Stimulated activated memory B cell treated with anti-CD40 and anti-IgM and Interleukin-4, amounts not matched to agents 10 μg/mL and 1 μg/mL and 100 μg/mL, for 72 hours (primary cell): ENCODE measurements around the gene CCDC201.
"Not testable (repeated sequence)": the region's sequence is repeated elsewhere in the genome, so short reads cannot be mapped to it uniquely, and the experiment has no call there.

ENCODE experiments used
- ATAC-seq: fragments of 150-1000 bp; cut with Tn5 transposase; 2 replicates; pipeline ENCODE4 v1.10.0; 2021
- H3K27ac Mint-ChIP-seq: one replicate; pipeline ENCODE4 v1.8.0; 2022; ENCODE audit warnings: mild to moderate bottlenecking, mixed read lengths
- H3K27me3 Mint-ChIP-seq: one replicate; pipeline ENCODE4 v1.8.0; 2022; ENCODE audit warnings: mixed read lengths
- H3K36me3 Mint-ChIP-seq: one replicate; pipeline ENCODE4 v1.8.0; 2022; ENCODE audit warnings: mixed read lengths
- H3K4me1 Mint-ChIP-seq: one replicate; pipeline ENCODE4 v1.8.0; 2022; ENCODE audit warnings: mixed read lengths
- H3K4me3 Mint-ChIP-seq: one replicate; pipeline ENCODE4 v1.8.0; 2022; ENCODE audit warnings: mild to moderate bottlenecking, moderate library complexity, mixed read lengths
- H3K9me3 Mint-ChIP-seq: one replicate; pipeline ENCODE4 v1.8.0; 2022; ENCODE audit warnings: mixed read lengths

The CCDC201 gene

DNA sequence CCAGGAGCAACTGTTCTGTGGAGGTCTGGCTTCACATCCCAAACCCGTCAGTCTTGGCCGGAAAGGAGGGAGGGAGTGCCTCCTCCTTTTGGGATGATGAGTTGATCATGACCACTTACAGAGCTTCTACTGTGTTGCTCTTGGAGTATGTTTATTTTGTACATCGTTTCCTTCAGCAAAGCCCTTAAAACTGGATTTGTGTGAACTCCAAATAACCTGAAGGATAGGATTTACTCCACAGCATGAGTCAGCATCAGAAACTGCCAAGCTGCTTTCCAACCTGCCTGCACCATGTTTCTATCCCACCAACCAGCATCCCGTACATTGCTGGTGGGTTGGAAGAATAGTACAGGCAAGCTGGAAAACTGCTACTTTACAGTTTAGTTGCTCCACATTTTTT, 3.5 kb downstream of the CCDC201 start:
- Mint-ChIP-seq H3K36me3 (no peaks in the 10 kb centered on the region), H3K4me1 (no peaks in the 10 kb centered on the region), H3K4me3 (no peak overlapping the region), H3K9me3 (peaks cover 4% of the 10 kb centered on the region), H3K27ac (no peak overlapping the region), H3K27me3 (peaks cover 15% of the 10 kb centered on the region)
- ATAC-seq, result no peak

DNA sequence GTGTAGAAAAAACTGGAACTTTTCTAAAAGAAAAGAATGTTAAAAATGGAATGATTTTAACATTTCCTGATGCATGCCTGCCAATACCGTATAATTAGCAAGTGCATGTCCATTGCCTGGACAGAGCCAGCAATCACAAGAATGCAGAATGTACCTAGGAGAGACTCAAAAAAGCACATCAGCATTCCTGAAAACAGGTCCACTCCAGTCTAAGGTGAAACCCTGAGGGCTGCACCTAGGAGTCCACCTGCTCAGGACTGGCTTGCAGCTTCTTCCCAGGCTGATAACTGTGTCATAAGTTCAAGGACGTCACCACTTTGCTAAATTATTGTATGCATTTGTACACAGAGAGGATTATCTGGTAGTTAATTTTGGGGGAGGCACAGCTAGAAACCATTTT, 5.4 kb downstream of the CCDC201 start:
- H3K4me3 Mint-ChIP-seq, result no peak overlapping the region
- H3K9me3 Mint-ChIP-seq, result peaks cover 4% of the 10 kb centered on the region
- no peak for ATAC-seq
- H3K27ac Mint-ChIP-seq, result no peak overlapping the region
- no peaks in the 10 kb centered on the region for H3K4me1 Mint-ChIP-seq
- H3K36me3 Mint-ChIP-seq, result no peaks in the 10 kb centered on the region
- peaks cover 32% of the 10 kb centered on the region for H3K27me3 Mint-ChIP-seq

DNA sequence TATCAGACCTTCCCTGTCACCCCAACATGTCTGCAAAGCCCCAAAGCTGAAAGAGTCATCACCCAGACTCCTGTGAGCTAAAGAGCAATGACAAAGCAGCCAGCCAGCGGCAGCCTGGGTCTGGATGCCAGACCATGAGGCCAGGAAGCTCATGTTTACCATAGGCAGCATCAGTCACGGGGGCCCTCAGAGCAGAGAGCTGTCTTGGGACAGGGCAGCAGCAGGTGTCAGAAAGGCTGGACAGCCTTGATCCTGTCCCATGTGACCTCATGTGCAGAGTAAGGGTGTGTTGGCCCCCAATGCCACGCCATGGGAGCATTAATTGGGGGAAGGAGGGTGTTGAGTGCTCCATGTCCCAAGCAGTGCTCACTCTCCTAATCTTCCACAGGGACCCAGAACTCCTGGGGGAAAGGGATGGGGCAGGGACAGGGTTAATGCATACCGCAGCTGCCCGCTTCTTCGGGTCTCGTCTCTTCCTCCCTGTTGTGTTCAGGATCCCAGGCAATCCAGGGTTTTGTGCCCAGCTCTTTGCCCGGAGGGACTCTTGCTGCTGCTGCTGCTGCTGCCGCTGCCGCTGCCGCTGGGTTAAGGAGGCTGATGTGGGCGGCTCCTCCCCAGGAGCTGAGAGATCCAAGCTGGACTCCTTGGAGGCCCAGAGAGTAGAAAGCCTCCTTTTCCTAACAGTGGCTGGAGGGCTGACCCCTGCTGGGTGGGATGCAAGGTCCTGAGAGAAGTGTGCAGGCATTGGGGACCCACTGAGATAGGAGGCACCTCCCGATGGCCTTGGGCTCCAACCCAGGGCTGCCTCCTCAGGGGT, 7.1 kb downstream of the CCDC201 start:
- peak; percentile 4 for ATAC-seq
- H3K27me3 Mint-ChIP-seq, result peaks cover 32% of the 10 kb centered on the region
- no peak overlapping the region for H3K4me3 Mint-ChIP-seq

DNA sequence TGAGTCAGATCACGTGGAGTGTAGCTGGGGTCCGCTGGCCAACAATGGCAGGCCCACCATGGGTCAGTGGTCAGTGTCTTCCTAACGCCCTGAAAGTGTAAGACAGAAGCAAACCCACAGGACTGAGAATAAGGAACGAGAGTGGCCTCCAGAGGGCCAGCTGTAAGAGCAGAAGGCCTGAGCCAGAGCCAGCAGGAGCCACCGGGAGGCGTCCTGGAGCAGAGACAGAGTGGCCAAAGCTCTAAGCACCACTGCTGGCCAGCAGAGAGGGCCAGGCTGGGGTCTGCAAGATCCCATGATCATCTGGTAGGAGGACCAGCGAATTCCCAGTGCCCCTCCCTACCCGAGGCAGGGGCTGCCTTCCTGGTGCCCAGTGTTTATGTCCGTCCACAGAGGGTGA, 9.2 kb downstream of the CCDC201 start:
- Mint-ChIP-seq H3K27ac (no peak overlapping the region), H3K9me3 (peaks cover 4% of the 10 kb centered on the region), H3K4me1 (no peaks in the 10 kb centered on the region), H3K4me3 (no peak overlapping the region), H3K27me3 (peaks cover 47% of the 10 kb centered on the region), H3K36me3 (no peaks in the 10 kb centered on the region)
- ATAC-seq, result no peak

More for the DNA sequence above, 7.1 kb downstream of the CCDC201 start:
- no peak overlapping the region for H3K27ac Mint-ChIP-seq
- no peaks in the 10 kb centered on the region for H3K36me3 Mint-ChIP-seq
- H3K4me1 Mint-ChIP-seq, result no peaks in the 10 kb centered on the region
- H3K9me3 Mint-ChIP-seq, result peaks cover 4% of the 10 kb centered on the region

DNA sequence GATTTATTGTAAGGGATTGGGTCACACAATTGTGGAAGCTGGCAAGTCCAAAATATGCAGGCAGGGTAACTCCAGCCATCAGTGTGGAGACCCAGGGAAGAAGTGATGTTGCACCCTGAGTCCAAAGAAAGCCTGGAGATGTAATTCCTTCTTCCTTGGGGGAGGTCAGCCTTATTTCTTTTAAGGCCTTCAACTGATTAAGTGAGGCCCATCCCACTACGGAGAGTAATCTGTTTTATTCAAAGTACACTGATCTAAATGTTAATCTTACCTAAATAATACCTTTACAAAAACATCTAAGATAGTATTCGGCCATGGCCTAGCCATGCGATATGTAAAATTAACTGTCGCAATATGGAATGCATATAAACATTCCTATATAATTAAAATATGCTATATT, 16.0 kb downstream of the CCDC201 start:
- not testable (repeated sequence) for H3K9me3 Mint-ChIP-seq, H3K36me3 Mint-ChIP-seq, H3K27ac Mint-ChIP-seq, ATAC-seq, H3K4me3 Mint-ChIP-seq
- Mint-ChIP-seq H3K4me1 (peaks cover 12% of the 10 kb centered on the region), H3K27me3 (peaks cover 50% of the 10 kb centered on the region)

DNA sequence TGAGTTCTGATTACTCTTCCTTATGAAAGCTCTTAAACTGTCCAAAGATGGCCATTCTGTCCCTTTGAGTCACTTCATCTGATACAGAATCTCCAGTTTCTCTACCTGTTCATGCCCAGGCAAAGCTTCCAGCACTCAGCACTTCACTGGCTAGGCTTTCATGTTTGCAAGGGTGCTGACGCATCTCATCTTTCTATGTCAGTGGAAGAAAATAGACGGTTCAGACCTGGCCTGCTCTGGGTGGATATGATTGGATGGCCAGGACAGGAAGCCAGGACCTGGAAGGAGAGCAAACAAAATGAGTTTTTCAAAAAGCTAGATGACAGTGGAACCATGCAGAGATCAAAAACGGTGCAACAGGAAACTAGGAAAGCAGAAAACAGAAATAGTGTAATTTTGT, 17.2 kb downstream of the CCDC201 start:
- not testable (repeated sequence) for H3K27ac Mint-ChIP-seq, H3K4me3 Mint-ChIP-seq, H3K9me3 Mint-ChIP-seq, H3K36me3 Mint-ChIP-seq, ATAC-seq
- peaks cover 20% of the 10 kb centered on the region for H3K4me1 Mint-ChIP-seq
- peaks cover 50% of the 10 kb centered on the region for H3K27me3 Mint-ChIP-seq

DNA sequence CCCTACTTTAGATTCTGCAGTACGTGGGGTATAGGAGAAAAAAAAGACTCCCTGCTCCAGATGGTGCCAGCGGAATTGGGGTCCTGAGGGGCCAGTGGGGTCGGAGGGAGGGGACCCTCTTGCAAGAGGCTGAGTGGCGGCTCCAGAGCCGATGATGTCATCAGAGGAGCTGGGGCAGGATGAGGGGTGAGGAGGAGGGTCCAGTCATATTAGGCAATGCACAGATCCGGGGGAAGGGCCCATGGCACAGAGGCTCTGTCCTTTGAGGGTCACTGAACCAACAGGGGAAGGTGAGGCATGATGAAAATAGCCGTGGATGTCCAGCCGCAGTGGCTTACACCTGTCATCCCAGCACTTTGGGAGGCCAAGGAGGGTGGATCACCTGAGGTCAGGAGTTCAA, 19.4 kb downstream of the CCDC201 start:
- peaks cover 20% of the 10 kb centered on the region for H3K4me1 Mint-ChIP-seq
- H3K4me3 Mint-ChIP-seq, ATAC-seq, H3K27ac Mint-ChIP-seq, H3K36me3 Mint-ChIP-seq, H3K9me3 Mint-ChIP-seq: not testable (repeated sequence)
- peaks cover 34% of the 10 kb centered on the region for H3K27me3 Mint-ChIP-seq

DNA sequence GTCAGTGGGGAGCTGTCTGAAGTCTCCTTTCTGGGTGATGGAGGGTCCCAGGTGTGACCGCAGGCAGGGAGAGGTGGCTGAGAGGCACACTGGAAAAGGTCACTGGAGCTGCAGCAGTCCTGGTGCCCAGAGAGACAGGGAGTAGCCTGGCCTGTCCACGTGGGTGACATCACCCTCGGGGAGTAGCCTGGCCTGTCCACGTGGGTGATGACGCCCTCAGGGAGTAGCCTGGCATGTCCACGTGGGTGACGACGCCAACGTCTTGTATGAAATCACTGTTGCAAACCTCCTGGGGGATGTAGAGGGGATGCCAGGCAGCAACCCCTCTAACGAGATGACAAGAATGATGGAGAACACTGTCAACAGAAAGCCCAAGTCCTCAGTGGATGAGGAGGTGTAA, 19.9 kb downstream of the CCDC201 start:
- ATAC-seq, H3K9me3 Mint-ChIP-seq, H3K27ac Mint-ChIP-seq, H3K4me3 Mint-ChIP-seq, H3K36me3 Mint-ChIP-seq: not testable (repeated sequence)
- Mint-ChIP-seq H3K27me3 (peaks cover 29% of the 10 kb centered on the region), H3K4me1 (peaks cover 20% of the 10 kb centered on the region)

DNA sequence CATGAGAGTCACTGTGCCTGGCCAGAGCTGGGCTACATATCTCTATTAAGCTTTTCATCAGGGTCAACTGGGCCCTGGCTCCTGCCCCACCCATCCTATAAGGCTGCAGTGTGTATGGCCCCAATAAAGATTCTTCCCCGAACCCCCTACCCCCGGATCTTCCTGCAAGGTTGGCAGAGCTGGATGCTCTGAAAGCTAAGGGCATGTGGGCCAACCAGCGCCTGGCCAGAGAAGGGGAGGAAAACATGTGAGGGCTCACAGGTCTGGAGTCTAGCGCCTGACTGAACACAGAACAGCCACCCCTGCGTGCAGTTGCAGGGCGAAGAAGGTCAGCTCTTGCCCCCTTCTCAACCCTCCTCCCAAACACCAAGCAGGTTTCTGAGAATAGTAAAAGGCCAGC, 24.1 kb downstream of the CCDC201 start:
- ATAC-seq, result not testable (repeated sequence)

DNA sequence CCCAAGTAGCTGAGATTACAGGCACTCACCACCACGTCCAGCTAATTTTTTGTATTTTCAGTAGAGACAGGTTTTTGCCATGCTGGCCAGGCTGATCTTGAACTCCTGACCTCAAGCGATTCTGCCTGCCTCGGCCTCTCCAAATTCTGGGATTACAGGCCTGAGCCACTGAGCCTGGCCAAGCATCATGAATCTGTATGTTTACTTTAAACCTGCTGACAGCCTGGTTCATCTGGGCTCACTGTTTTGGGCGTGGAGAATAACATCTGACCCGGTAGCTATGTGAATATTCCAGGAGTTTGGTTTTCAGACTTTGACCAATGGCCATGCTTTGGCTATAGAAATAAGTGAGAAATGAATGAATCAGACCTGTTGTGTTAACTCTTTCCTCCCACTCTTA, 26.3 kb downstream of the CCDC201 start:
- not testable (repeated sequence) for H3K27ac Mint-ChIP-seq, H3K9me3 Mint-ChIP-seq, ATAC-seq, H3K36me3 Mint-ChIP-seq, H3K4me3 Mint-ChIP-seq, H3K27me3 Mint-ChIP-seq
- H3K4me1 Mint-ChIP-seq, result peaks cover 11% of the 10 kb centered on the region

More for the DNA sequence above, 24.1 kb downstream of the CCDC201 start:
- Mint-ChIP-seq H3K4me1 (peaks cover 12% of the 10 kb centered on the region), H3K27me3 (peaks cover 16% of the 10 kb centered on the region)
- not testable (repeated sequence) for H3K36me3 Mint-ChIP-seq, H3K9me3 Mint-ChIP-seq, H3K4me3 Mint-ChIP-seq, H3K27ac Mint-ChIP-seq

DNA sequence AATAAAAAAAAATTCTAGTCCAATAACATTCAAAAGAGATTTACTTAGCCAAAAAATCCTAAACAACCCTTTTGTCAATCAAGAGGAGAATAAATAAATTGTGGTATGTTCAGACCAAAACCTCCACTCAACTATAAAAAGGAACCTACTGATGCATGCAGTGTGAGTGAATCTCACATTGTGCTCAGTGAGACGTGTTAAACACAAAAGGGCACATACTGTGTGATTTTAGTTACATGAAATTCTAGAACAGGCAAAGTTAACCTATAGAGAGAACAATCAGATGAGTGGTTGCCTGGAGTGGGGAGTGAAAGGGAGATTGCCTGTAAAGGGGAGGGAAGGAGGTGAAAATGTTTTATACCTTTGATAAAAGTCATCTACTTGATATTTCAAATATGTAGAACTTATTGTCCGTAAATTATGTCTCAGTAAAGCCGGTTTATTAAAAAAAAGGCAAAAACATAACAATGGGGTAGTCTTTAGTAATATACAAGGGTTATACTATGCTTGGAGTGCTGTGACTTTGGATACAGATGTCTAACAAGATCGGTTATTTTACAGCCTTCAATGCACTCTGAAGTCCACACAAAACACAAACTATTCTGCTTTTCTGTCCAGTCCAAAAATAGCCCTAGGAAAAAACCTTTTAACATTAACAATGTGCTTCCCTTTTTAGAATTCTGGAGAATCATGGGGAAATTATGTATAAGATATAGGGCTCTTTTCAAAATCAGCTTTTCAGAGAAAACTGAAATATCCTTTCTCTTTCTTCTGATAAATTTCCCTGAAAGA, 30.8 kb downstream of the CCDC201 start:
- Mint-ChIP-seq H3K4me3 (peak overlapping the region; percentile 62), H3K27me3 (peaks cover 22% of the 10 kb centered on the region), H3K27ac (peak overlapping the region; percentile 51)
- peak; percentile 79 for ATAC-seq
- H3K36me3 Mint-ChIP-seq, H3K4me1 Mint-ChIP-seq, H3K9me3 Mint-ChIP-seq: not testable (repeated sequence)

DNA sequence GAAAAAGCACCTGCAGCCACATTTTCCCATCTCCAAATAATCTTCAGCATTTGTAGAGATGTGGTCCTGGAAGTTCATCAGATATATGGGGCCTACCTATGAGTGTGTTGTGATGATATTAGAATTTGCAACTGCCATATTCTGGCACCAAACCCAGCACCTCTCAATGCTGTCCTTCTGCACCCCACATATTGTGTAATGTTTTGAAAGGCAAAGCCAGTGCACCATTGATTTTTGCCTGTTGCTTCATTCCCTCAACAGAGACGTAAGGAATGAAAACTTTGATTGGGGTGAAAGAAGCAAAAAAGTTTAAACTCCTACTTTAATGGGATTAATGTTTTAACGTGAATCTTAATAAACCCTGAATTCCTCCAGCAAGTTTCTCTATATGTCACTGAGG, 34.0 kb downstream of the CCDC201 start:
- H3K27ac Mint-ChIP-seq, result not testable (repeated sequence)

DNA sequence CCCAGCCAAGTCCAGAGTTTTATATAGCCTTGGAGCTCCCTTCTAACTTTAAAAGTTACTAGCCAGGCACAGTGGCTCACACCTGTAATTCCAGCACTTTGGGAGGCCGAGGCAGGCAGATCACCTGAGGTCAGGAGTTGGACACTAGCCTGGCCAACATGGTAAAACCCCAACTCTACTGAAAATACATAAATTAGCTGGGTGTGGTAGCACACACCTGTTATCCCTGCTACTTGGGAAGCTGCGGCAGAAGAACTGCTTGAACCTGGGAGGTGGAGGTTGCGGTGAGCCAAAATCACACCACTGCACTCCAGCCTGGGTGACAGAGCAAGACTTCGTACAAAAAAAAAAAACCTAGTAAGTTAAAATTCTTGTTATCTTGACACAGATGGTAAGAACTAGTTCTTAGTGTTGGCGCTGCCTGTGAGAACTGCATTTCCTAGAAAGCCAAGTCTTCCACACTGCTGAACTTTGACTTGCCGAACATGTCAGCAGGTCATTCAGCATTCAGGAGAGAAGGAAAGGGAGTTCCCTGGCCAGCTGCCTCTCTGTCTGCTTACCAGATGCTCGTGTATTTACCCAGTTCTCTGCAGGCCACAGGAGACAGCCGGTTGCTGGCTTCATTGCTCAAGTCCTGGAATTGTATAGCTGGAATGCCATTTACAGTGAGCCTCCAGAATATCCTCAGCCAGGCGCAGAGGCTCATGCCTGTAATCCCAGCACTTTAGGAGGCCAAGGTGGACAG, 40.3 kb downstream of the CCDC201 start:
- H3K4me3 Mint-ChIP-seq, ATAC-seq, H3K4me1 Mint-ChIP-seq, H3K36me3 Mint-ChIP-seq, H3K27ac Mint-ChIP-seq, H3K27me3 Mint-ChIP-seq, H3K9me3 Mint-ChIP-seq: not testable (repeated sequence)

More for the DNA sequence above, 34.0 kb downstream of the CCDC201 start:
- H3K4me3 Mint-ChIP-seq, H3K4me1 Mint-ChIP-seq, H3K36me3 Mint-ChIP-seq, ATAC-seq, H3K9me3 Mint-ChIP-seq: not testable (repeated sequence)
- H3K27me3 Mint-ChIP-seq, result peaks cover 27% of the 10 kb centered on the region

DNA sequence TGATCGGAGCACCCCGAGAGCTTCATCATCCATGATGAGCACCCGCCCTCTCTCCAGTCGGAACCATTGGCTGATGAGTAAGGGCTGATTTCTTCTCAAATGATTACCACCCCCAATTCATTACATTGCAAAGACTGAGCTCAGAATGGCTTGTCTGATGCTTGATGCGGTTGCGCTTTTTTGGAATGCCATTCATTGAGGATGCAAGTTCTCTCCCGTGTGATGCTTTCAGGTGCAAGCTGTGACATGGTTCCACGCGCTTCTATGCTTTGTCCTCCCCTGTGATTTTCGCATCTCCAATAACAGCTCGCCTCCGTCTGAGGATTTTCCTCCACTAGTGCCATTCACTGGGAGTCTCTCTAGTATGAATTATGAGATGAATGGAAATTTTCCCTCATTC, 43.0 kb downstream of the CCDC201 start:
- H3K9me3 Mint-ChIP-seq, H3K27me3 Mint-ChIP-seq, H3K27ac Mint-ChIP-seq, H3K36me3 Mint-ChIP-seq, H3K4me1 Mint-ChIP-seq, ATAC-seq, H3K4me3 Mint-ChIP-seq: not testable (repeated sequence)

DNA sequence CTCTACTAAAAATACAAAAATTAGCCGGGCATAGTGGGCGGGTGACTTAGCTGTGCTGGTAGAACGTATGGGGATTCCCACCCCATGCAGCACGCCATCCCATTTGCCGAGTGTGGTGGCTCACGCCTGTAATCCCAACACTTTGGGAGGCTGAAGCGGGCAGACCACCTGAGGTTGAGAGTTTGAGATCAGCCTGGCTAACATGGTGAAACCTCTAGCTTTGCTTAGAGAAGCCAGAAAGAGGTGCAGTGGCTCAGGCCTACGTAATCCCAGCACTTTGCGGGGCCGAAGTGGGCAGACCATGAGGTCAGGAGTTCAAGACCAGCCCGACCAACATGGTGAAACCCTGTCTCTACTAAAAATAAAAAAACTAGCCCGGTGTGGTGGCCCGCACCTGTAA, 45.2 kb downstream of the CCDC201 start:
- not testable (repeated sequence) for H3K27me3 Mint-ChIP-seq, H3K27ac Mint-ChIP-seq, ATAC-seq, H3K4me3 Mint-ChIP-seq, H3K36me3 Mint-ChIP-seq, H3K9me3 Mint-ChIP-seq, H3K4me1 Mint-ChIP-seq
